LNCAP (cell line): Measurements from ENCODE around the gene LIPM.
A peak's percentile ranks its signal among the peaks of the same experiment; 100 is the strongest.

Experiments
- TF ChIP-seq, protein P1 (sequence below): fragments of 450-650 bp; IDR thresholded peaks from 2 replicates; pipeline ENCODE4 v1.5.1; 2017; ENCODE audit warnings: mild to moderate bottlenecking

The LIPM gene

DNA sequence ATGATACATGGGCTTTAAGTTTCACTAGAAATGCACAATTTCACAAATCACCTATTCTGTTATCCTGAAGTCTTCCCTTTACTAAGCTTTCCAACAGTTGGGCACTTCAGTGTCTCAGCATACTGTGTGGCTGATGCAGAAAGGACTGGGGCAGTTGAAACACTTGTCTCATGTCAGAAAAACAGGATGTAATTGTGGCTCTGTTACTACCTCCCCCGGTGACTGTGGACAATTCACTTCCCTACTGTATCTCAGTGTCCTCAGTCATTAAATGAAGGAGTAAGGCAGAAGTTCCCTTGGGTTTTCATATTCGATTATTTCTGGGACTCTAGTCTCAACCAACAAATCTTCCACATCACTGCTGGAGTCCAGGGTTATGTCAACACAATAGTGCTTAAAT lies 31.2 kb downstream of the LIPM start:
- TF ChIP-seq, protein P1, sequence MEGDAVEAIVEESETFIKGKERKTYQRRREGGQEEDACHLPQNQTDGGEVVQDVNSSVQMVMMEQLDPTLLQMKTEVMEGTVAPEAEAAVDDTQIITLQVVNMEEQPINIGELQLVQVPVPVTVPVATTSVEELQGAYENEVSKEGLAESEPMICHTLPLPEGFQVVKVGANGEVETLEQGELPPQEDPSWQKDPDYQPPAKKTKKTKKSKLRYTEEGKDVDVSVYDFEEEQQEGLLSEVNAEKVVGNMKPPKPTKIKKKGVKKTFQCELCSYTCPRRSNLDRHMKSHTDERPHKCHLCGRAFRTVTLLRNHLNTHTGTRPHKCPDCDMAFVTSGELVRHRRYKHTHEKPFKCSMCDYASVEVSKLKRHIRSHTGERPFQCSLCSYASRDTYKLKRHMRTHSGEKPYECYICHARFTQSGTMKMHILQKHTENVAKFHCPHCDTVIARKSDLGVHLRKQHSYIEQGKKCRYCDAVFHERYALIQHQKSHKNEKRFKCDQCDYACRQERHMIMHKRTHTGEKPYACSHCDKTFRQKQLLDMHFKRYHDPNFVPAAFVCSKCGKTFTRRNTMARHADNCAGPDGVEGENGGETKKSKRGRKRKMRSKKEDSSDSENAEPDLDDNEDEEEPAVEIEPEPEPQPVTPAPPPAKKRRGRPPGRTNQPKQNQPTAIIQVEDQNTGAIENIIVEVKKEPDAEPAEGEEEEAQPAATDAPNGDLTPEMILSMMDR, result no peak

DNA sequence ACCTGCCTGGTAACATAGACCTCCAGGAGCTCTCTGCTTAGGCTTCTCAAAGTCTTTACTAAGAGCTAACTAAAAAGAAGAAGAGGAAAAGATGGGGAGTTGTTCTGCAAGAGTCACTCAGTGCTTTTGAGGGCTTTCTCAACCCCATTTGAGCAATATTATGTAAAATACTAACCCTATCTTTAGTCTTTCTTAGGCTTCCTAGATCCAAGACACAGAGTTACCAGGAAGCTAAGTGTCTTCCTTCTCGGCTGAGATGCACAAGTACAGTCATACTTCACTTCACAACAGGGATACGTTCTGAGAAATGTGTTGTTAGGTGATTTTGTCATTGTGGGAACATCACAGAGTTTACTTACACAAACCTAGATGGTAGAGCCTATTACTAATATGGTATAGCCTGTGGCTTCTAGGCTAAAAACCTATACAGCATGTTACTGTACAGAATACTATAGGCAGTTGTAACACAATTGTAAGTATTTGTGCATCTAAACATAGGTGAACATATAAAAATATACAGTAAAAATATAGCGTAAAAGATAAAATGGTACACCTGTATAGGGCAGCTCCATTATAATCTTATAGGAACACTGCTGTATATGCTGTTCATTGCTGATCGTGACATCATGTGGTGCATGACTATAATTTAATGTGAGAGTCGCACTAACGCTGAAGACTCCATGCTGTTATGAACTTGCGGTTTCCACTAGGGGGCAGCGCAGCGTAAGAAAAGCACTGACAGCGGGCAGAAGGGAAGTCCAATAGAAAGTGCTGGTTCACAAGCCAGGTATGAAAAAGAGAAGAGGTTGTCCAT lies 32.8 kb downstream of the LIPM start:
- TF ChIP-seq, protein P1, result peak; percentile 60

DNA sequence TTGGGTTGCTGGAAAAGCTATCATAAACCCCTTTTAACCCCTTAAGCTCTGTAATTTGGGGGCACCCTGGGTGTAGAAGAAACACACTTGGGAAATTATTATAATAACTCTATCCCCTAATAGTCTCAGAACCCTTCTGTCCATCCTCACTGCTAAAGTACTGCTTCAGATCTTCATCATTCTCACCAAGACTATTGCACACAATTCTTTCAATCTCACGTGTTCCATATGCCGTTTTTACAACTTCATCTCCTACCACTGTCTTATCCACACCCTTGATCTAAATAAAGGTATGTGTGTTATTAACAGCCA lies 33.3 kb downstream of the LIPM start:
- TF ChIP-seq, protein P1, result no peak

DNA sequence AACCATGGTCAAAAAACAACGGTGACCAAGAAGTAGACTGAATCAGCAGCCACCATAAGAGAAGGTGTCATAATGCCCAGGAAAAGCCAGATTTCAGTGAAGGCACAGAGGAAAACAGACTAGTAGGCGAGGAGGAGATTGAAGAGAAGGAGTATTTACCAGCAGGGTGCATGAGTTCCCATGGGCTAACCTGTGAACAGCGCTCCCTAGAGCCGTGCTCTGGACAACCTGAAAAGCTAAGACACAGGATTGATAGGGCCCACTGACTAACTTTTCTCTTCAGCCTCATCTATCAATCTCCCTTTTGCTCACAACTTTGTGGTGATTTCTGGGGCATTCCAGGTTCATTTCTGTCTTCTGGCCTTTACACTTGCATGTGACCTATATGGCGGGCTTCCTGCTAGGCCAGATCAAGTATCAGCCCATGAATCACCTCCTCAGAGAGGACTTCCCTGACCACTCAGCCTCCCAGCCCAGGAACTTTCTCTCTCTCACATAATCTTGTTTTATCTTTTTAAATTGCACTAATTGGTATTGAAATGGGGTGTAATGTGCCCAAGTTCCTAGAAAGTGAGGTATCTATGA lies 36.3 kb downstream of the LIPM start:
- TF ChIP-seq, protein P1, result no peak

DNA sequence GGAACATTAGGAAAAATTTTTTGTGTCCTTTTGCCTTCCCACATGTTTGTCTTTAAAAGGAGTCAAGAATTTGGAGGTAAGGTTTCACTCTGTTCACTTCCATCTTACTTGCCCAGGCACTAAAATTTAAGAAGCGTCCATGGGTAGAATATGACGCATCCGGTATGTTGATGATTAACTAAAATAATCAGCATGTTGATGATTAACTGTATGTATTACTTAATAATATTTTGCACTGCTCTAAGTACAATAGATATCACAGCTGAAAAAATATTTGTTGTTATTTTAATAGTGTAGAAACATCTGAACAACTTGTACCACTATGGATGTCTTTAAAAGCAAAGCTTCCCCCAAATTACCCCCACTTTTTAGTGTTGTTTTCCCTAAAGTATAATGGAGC lies 37.6 kb downstream of the LIPM start:
- TF ChIP-seq, protein P1, result no peak

DNA sequence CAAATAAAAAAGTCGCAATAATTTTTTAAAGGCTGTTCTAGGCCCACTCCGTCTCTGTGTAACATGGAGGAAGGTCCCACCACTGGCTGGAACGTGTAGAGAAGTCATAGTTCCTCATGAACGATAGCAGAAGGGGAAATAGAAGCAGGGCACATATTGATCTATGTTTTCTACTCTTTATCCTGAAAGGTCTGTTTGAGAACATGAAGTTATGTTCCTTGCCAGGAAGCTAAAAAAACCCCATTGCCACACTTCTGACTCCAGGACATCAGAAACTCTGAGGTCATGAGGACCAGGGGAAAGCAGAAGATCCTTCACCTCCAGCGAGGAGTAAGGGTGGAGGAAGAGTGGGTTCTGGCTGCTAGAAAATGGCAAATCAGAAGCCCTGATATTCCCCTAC lies 38.4 kb downstream of the LIPM start:
- TF ChIP-seq, protein P1, result no peak

DNA sequence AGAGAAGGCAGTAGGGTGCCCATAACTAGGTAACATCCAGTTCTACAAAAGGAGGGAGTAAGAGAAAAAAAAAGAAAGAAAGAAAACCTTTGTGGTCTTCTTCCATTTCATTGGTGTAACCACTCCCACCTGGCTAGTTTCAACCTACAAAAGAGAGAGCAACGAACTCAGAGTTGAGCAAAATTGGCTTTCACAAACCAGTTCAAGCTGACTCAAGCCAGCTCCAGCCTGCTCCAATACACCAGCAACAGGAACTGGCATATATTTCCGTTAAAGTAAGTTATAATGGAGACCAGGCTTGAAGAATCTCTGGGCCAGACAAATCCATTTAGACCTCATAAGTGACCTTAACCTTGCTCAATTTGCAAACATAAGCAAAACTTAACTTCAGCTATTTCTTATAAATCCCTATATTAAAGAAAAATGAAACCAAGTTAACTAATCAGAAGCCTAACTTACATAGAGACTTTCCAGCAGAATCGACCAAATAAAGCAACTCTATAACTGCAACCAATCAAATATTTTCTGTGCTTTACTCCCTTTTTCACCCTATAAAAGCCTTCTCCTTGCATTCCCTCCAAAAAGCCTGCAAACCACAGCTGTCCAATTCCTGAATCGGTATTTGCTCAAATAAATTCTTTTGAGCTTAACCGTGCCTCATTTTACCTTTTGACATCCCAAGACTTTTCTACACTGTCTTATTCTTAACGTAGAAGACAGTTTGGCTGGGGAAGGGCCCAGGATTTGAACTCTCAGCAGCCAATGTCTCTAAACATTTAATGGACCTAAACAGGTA lies 39.0 kb downstream of the LIPM start:
- TF ChIP-seq, protein P1, result no peak
